ENCODE data around the gene UBE2V1. TPM values are rescaled to one million over a fixed set of nuclear protein-coding genes. Genes with fewer than 3 reads are reported as not detected.

UBE2V1 gene
- total and polyA plus RNA-seq, 2 of the 13 experiments (the other 11 are each of a cell fraction or from before 2014, with no cell fraction given): 81.3 to 132 TPM

GRCh38 chr20:50071039-50071888 lies 41.7 kb downstream of the UBE2V1 start (continued):
- TF ChIP-seq ZNF619 (CRISPR knock-in tag; IDR thresholded peaks at IDR 0.05): 0 out of 2 replicates have a peak, but pooled peaks have one; percentile 94
- TF ChIP-seq ZKSCAN1 (IDR thresholded peaks at IDR 0.05; ENCODE audit: low read length): no peak
- TF ChIP-seq MZF1 (CRISPR knock-in tag; IDR thresholded peaks at IDR 0.05; ENCODE audit: borderline replicate concordance): no peak
- TF ChIP-seq, protein P1, sequence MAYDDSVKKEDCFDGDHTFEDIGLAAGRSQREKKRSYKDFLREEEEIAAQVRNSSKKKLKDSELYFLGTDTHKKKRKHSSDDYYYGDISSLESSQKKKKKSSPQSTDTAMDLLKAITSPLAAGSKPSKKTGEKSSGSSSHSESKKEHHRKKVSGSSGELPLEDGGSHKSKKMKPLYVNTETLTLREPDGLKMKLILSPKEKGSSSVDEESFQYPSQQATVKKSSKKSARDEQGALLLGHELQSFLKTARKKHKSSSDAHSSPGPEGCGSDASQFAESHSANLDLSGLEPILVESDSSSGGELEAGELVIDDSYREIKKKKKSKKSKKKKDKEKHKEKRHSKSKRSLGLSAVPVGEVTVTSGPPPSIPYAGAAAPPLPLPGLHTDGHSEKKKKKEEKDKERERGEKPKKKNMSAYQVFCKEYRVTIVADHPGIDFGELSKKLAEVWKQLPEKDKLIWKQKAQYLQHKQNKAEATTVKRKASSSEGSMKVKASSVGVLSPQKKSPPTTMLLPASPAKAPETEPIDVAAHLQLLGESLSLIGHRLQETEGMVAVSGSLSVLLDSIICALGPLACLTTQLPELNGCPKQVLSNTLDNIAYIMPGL (CRISPR knock-in tag; IDR thresholded peaks at IDR 0.05; ENCODE audit: borderline replicate concordance in 1 of 2, low read depth in 1 of 2): peak; percentile 95 to 98
- peak; percentile 72; the same call in 1 of the 2 replicates for TF ChIP-seq ZSCAN22 (CRISPR knock-in tag; IDR thresholded peaks at IDR 0.05)
- TF ChIP-seq NAIF1 (CRISPR knock-in tag; IDR thresholded peaks at IDR 0.05; ENCODE audit: borderline replicate concordance): no peak
- TF ChIP-seq ZNF282 (IDR thresholded peaks at IDR 0.05; ENCODE audit: partially characterized antibody): no peak
- TF ChIP-seq, protein P2, sequence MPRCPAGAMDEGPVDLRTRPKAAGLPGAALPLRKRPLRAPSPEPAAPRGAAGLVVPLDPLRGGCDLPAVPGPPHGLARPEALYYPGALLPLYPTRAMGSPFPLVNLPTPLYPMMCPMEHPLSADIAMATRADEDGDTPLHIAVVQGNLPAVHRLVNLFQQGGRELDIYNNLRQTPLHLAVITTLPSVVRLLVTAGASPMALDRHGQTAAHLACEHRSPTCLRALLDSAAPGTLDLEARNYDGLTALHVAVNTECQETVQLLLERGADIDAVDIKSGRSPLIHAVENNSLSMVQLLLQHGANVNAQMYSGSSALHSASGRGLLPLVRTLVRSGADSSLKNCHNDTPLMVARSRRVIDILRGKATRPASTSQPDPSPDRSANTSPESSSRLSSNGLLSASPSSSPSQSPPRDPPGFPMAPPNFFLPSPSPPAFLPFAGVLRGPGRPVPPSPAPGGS (CRISPR knock-in tag; IDR thresholded peaks at IDR 0.05): peak; percentile 57; the same call in 1 of the 2 replicates
- TF ChIP-seq KLF6 (CRISPR knock-in tag; IDR thresholded peaks at IDR 0.05): peak; percentile 76; the same call in 1 of the 2 replicates
- no peak for TF ChIP-seq ATM (IDR thresholded peaks at IDR 0.05; ENCODE audit: borderline replicate concordance)
- no peak for TF ChIP-seq ZNF816 (CRISPR knock-in tag; IDR thresholded peaks at IDR 0.05; ENCODE audit: borderline replicate concordance)
- TF ChIP-seq TCF7L2 (IDR thresholded peaks at IDR 0.05; ENCODE audit: low read depth, low read length): no peak
- no peak for TF ChIP-seq POLR2G (IDR thresholded peaks at IDR 0.05; ENCODE audit: low read depth, low read length)
- TF ChIP-seq FOXC1 (CRISPR knock-in tag; IDR thresholded peaks at IDR 0.05; ENCODE audit: borderline replicate concordance): peak; percentile 84; the same call in 1 of the 2 replicates
- TF ChIP-seq TAF1 (CRISPR knock-in tag; IDR thresholded peaks at IDR 0.05): peak; percentile 26; the same call in 1 of the 2 replicates
- TF ChIP-seq KDM5A (IDR thresholded peaks at IDR 0.05; ENCODE audit: borderline replicate concordance, low read length): no peak
- TF ChIP-seq ZNF232 (CRISPR knock-in tag; IDR thresholded peaks at IDR 0.05; ENCODE audit: borderline replicate concordance): peak; percentile 35; the same call in 1 of the 2 replicates
- TF ChIP-seq, protein P3, sequence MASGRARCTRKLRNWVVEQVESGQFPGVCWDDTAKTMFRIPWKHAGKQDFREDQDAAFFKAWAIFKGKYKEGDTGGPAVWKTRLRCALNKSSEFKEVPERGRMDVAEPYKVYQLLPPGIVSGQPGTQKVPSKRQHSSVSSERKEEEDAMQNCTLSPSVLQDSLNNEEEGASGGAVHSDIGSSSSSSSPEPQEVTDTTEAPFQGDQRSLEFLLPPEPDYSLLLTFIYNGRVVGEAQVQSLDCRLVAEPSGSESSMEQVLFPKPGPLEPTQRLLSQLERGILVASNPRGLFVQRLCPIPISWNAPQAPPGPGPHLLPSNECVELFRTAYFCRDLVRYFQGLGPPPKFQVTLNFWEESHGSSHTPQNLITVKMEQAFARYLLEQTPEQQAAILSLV (CRISPR knock-in tag; IDR thresholded peaks at IDR 0.05; ENCODE audit: borderline replicate concordance): peak; percentile 90; the same call in 1 of the 2 replicates
- no peak for TF ChIP-seq HCFC1 (IDR thresholded peaks at IDR 0.05; ENCODE audit: low read depth, low read length)
- TF ChIP-seq SMARCC2 (IDR thresholded peaks at IDR 0.05): no peak
- TF ChIP-seq AGO1 (IDR thresholded peaks at IDR 0.05; ENCODE audit: low read depth, low read length, poor library complexity, severe bottlenecking): peak; percentile 56
- no peak for TF ChIP-seq TBX3 (IDR thresholded peaks at IDR 0.05; ENCODE audit: borderline replicate concordance)
- TF ChIP-seq TEAD2 (CRISPR knock-in tag; IDR thresholded peaks at IDR 0.05): no peak
- TF ChIP-seq SSRP1 (CRISPR knock-in tag; IDR thresholded peaks at IDR 0.05): peak; percentile 94
- TF ChIP-seq ZNF33B (CRISPR knock-in tag; IDR thresholded peaks at IDR 0.05): peak; percentile 60; the same call in 1 of the 2 replicates
- peak; percentile 78; the same call in 1 of the 2 replicates for TF ChIP-seq ZNF740 (CRISPR knock-in tag; IDR thresholded peaks at IDR 0.05)
